SK-N-SH treated with all-trans-retinoic acid at 6 μM for 48 hours (cell line): ENCODE data around the gene YLPM1.

ENCODE experiments used
- ESRRG ChIP-seq: fragments of 250-450 bp; sonication (Bioruptor Pico); IDR thresholded peaks from 2 replicates; pipeline ENCODE4 v1.6.1; 2021; ENCODE audit warnings: mild to moderate bottlenecking
- ISL1 ChIP-seq: fragments of 250-450 bp; sonication (Bioruptor Pico); IDR thresholded peaks from 2 replicates; pipeline ENCODE4 v2.1.2; 2022; ENCODE audit warnings: mild to moderate bottlenecking, moderate library complexity
- RARB ChIP-seq: fragments of 250-450 bp; sonication (Bioruptor Pico); IDR thresholded peaks from 2 replicates; pipeline ENCODE4 v1.8.0; 2021; ENCODE audit warnings: mild to moderate bottlenecking, moderate library complexity
- SNAI2 ChIP-seq: fragments of 250-450 bp; sonication (Bioruptor Pico); IDR thresholded peaks from 2 replicates; pipeline ENCODE4 v1.5.0; 2020; ENCODE audit warnings: mild to moderate bottlenecking, moderate library complexity
- ZNF565 ChIP-seq: fragments of 450-650 bp; formaldehyde crosslinking; conservative IDR thresholded peaks from 2 replicates; pipeline ENCODE4 v1.5.0; 2020; ENCODE audit warnings: low read depth, mild to moderate bottlenecking, moderate library complexity
- TF ChIP-seq, protein P1 (sequence below): fragments of 250-450 bp; sonication (Bioruptor Pico); IDR thresholded peaks from 2 replicates; pipeline ENCODE4 v1.8.0; 2020; ENCODE audit warnings: mild to moderate bottlenecking, moderate library complexity, borderline replicate concordance
- TF ChIP-seq, protein P2 (sequence below): fragments of 250-450 bp; sonication (Bioruptor Pico); IDR thresholded peaks from 2 replicates; pipeline ENCODE4 v1.5.1; 2021; ENCODE audit warnings: mild to moderate bottlenecking, moderate library complexity

DNA sequence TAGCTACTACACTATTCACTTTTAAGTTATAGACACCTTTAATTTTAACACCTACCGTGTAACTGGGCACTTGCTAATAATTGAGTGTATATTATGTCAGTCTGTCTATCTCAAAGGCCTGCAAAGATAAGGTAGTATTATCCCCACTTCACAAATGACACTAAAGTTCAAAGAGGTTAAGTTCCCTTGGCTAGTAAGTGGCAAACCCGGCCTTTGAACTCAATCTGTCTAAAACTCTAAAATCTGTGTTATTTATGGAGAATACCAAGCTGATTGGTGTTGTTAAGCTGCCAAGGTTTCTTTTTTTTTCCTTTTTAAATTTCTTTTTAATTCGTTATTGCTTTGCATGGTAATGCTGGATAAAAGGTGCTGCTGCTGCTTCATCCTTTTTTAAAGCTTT, 37.7 kb downstream of the YLPM1 start:
- TF ChIP-seq ESRRG (no peak), ISL1 (CRISPR knock-in tag) (no peak), ZNF565 (CRISPR knock-in tag) (no peak), SNAI2 (CRISPR knock-in tag) (no peak), RARB (no peak)
- TF ChIP-seq, protein P1, sequence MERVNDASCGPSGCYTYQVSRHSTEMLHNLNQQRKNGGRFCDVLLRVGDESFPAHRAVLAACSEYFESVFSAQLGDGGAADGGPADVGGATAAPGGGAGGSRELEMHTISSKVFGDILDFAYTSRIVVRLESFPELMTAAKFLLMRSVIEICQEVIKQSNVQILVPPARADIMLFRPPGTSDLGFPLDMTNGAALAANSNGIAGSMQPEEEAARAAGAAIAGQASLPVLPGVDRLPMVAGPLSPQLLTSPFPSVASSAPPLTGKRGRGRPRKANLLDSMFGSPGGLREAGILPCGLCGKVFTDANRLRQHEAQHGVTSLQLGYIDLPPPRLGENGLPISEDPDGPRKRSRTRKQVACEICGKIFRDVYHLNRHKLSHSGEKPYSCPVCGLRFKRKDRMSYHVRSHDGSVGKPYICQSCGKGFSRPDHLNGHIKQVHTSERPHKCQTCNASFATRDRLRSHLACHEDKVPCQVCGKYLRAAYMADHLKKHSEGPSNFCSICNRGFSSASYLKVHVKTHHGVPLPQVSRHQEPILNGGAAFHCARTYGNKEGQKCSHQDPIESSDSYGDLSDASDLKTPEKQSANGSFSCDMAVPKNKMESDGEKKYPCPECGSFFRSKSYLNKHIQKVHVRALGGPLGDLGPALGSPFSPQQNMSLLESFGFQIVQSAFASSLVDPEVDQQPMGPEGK (CRISPR knock-in tag), result no peak
- TF ChIP-seq, protein P2, sequence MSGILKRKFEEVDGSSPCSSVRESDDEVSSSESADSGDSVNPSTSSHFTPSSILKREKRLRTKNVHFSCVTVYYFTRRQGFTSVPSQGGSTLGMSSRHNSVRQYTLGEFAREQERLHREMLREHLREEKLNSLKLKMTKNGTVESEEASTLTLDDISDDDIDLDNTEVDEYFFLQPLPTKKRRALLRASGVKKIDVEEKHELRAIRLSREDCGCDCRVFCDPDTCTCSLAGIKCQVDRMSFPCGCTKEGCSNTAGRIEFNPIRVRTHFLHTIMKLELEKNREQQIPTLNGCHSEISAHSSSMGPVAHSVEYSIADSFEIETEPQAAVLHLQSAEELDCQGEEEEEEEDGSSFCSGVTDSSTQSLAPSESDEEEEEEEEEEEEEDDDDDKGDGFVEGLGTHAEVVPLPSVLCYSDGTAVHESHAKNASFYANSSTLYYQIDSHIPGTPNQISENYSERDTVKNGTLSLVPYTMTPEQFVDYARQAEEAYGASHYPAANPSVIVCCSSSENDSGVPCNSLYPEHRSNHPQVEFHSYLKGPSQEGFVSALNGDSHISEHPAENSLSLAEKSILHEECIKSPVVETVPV (CRISPR knock-in tag), result no peak
